K562 (cell line): ENCODE results near the gene FBXO17.

Experiments
- HDAC6 ChIP-seq: IDR thresholded peaks from 2 replicates; pipeline ENCODE4 v1.6.1; 2012; ENCODE audit warnings: low read depth, mild to moderate bottlenecking, control low read depth, inconsistent platforms, low read length, moderate library complexity
- NRF1 ChIP-seq, 2 experiments: fragments of 450-650 bp; IDR thresholded peaks in 1 of 2; conservative IDR thresholded peaks in 1 of 2; 2 replicates each; pipeline ENCODE4 v1.6.1; 2014; ENCODE audit warnings: mild to moderate bottlenecking in 2 of 2
- USF2 ChIP-seq: sonication (generic); formaldehyde crosslinking; IDR thresholded peaks from 2 replicates; pipeline ENCODE4 v1.5.0; 2020; ENCODE audit warnings: missing genetic modification reagents
- ZNF431 ChIP-seq: sonication (generic); formaldehyde crosslinking; IDR thresholded peaks from 2 replicates; pipeline ENCODE4 v1.8.0; 2022; ENCODE audit warnings: mild to moderate bottlenecking, missing genetic modification reagents
- TF ChIP-seq, protein P1 (sequence below), 3 experiments: IDR thresholded peaks in 2 of 3; conservative IDR thresholded peaks in 1 of 3; 2 replicates each; pipeline ENCODE4 v1.5.1; 2011 to 2012; ENCODE audit warnings: low read length in 3 of 3, mild to moderate bottlenecking in 3 of 3, control low read depth in 2 of 3, improper control_type of control experiment in 1 of 3, inconsistent platforms in 1 of 3, low read depth in 1 of 3, mixed read lengths in 1 of 3, moderate library complexity in 1 of 3; ENCODE audit not compliant: insufficient read depth in 2 of 3
- TF ChIP-seq, protein P2 (sequence below): fragments of 150-350 bp; conservative IDR thresholded peaks from 2 replicates; pipeline ENCODE4 v1.6.1; 2014; ENCODE audit warnings: low read length

- TF ChIP-seq, protein P1, sequence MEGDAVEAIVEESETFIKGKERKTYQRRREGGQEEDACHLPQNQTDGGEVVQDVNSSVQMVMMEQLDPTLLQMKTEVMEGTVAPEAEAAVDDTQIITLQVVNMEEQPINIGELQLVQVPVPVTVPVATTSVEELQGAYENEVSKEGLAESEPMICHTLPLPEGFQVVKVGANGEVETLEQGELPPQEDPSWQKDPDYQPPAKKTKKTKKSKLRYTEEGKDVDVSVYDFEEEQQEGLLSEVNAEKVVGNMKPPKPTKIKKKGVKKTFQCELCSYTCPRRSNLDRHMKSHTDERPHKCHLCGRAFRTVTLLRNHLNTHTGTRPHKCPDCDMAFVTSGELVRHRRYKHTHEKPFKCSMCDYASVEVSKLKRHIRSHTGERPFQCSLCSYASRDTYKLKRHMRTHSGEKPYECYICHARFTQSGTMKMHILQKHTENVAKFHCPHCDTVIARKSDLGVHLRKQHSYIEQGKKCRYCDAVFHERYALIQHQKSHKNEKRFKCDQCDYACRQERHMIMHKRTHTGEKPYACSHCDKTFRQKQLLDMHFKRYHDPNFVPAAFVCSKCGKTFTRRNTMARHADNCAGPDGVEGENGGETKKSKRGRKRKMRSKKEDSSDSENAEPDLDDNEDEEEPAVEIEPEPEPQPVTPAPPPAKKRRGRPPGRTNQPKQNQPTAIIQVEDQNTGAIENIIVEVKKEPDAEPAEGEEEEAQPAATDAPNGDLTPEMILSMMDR (IDR thresholded peaks at IDR 0.05 in 2 of 3, conservative IDR thresholded peaks at IDR 0.05 in 1 of 3; ENCODE audit: insufficient read depth in 2 of 3, low read depth in 1 of 3, low read length in 3 of 3): no peak
- no peak for TF ChIP-seq USF2 (CRISPR knock-in tag)
- no peak for TF ChIP-seq HDAC6
- TF ChIP-seq ZNF431: no peak
- no peak for TF ChIP-seq NRF1 (conservative IDR thresholded peaks at IDR 0.05 in 1 of 2, IDR thresholded peaks at IDR 0.05 in 1 of 2)
- TF ChIP-seq, protein P2, sequence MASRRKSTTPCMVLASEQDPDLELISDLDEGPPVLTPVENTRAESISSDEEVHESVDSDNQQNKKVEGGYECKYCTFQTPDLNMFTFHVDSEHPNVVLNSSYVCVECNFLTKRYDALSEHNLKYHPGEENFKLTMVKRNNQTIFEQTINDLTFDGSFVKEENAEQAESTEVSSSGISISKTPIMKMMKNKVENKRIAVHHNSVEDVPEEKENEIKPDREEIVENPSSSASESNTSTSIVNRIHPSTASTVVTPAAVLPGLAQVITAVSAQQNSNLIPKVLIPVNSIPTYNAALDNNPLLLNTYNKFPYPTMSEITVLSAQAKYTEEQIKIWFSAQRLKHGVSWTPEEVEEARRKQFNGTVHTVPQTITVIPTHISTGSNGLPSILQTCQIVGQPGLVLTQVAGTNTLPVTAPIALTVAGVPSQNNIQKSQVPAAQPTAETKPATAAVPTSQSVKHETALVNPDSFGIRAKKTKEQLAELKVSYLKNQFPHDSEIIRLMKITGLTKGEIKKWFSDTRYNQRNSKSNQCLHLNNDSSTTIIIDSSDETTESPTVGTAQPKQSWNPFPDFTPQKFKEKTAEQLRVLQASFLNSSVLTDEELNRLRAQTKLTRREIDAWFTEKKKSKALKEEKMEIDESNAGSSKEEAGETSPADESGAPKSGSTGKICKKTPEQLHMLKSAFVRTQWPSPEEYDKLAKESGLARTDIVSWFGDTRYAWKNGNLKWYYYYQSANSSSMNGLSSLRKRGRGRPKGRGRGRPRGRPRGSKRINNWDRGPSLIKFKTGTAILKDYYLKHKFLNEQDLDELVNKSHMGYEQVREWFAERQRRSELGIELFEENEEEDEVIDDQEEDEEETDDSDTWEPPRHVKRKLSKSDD: no peak
Observed at GRCh38 chr19:38892841-38893240, 82.7 kb downstream of the FBXO17 start.
